ENCODE results near the gene PCSK7.

GRCh38 chr11:117230286-117230961 lies 1.4 kb downstream of the PCSK7 start:
- TF ChIP-seq CTCF (IDR thresholded peaks at IDR 0.05) (no peak), POLR2A (IDR thresholded peaks at IDR 0.05) (no peak)
